Measurements from ENCODE around the gene GJC2. TPM values are rescaled to one million over a fixed set of nuclear protein-coding genes. Genes with fewer than 3 reads are reported as not detected.
A peak's percentile ranks its signal among the peaks of the same experiment; 100 is the strongest.

Gene GJC2
- total and polyA plus RNA-seq, 10 of the 15 experiments (the other 5 are each of a cell fraction or from before 2014, with no cell fraction given): 0.04 to 0.44 (median 0.07) TPM; not detected in 4

DNA sequence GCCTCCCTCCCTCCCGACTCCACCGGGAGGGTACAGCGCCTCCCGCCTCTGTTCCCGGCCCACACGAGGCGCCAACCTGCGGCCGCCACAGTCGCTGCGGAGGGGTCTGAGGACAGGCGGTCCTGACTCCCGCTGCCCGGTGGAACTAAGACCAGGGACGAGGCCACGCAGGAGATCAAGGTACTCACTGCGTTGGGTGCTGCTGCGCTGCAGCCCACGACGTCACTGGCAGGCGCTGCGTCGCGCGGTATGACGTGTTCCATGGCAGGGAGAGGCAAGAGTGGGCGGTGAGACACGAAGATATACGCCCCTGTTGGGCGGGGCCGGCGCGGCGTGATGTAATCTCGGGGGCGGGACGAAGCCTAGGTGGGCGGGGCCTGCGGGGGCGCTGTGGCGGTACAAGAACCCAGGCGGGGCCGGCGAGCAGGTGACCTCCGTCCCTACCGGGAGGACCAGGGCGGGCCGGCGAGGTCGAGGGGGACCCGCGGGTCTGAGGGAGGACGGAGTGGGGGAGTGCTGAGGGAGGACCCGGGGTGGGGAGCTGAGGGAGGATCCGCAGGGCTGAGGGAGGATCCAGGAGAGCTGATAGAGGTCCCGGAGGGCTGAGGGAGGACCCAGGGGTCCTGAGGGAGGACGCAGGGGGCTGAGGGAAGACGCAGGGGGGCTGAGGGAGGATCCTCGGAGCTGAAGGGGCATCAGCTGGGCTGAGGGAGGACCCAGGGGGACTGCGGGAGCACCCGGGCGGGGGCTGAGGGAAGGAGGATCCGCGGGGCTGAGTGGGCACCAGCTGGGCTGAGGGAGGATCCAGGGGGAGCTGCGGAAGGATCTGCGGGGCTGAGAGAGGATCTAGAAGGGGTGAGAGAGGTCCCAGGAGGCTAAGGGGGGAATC lies 40.4 kb upstream of the GJC2 start, which contains the start of gene MRPL55 (continued):
- TF ChIP-seq, protein P1, sequence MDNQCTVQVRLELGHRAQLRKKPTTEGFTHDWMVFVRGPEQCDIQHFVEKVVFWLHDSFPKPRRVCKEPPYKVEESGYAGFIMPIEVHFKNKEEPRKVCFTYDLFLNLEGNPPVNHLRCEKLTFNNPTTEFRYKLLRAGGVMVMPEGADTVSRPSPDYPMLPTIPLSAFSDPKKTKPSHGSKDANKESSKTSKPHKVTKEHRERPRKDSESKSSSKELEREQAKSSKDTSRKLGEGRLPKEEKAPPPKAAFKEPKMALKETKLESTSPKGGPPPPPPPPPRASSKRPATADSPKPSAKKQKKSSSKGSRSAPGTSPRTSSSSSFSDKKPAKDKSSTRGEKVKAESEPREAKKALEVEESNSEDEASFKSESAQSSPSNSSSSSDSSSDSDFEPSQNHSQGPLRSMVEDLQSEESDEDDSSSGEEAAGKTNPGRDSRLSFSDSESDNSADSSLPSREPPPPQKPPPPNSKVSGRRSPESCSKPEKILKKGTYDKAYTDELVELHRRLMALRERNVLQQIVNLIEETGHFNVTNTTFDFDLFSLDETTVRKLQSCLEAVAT (IDR thresholded peaks at IDR 0.05): no peak
- TF ChIP-seq IKZF1 (conservative IDR thresholded peaks at IDR 0.05): no peak; the same call in none of the 2 replicates
- peak; percentile 61 for TF ChIP-seq SIX5 (IDR thresholded peaks at IDR 0.05; ENCODE audit: low read depth, low read length, severe bottlenecking)
- peak; percentile 64 for TF ChIP-seq SMAD5 (IDR thresholded peaks at IDR 0.05; ENCODE audit: low read depth)
- no peak for TF ChIP-seq ZNF217 (IDR thresholded peaks at IDR 0.05)
- no peak for TF ChIP-seq SUZ12 (IDR thresholded peaks at IDR 0.05; ENCODE audit: unreplicated experiment)
- TF ChIP-seq TBL1XR1 (IDR thresholded peaks at IDR 0.05; ENCODE audit: low read depth, low read length): no peak
- TF ChIP-seq BHLHE40 (IDR thresholded peaks at IDR 0.05; ENCODE audit: borderline replicate concordance in 1 of 2, low read depth in 2 of 2, low read length in 1 of 2): peak; percentile 35 to 68; a peak in 2 of 4 replicates
- peak; percentile 85 for TF ChIP-seq HCFC1 (IDR thresholded peaks at IDR 0.05; ENCODE audit: low read length)
